Measurements from ENCODE around the gene ELL3. TPM values are rescaled to one million over a fixed set of nuclear protein-coding genes. Genes with fewer than 3 reads are reported as not detected.
"Not testable (repeated sequence)": the region's sequence is repeated elsewhere in the genome, so short reads cannot be mapped to it uniquely, and the experiment has no call there.

ELL3 gene
- total RNA-seq, 1 donor from 2014 or later = 2.0 TPM

- peak; percentile 98 for DNase-seq (ENCODE audit: low read depth, low spot score)
These were observed 15.4 kb upstream of the ELL3 start, which contains the start of gene SERF2 for GRCh38 chr15:43791993-43792760. TSS of gene SERF2 (plus strand) at chr15:43792320. CDS start at chr15:43792377, 57 bp downstream.

- no peak for DNase-seq (ENCODE audit: low read depth, low spot score)
These were observed 12.6 kb upstream of the ELL3 start for GRCh38 chr15:43789409-43789808.

GRCh38 chr15:43779016-43779415, 2.2 kb upstream of the ELL3 start:
- no peak for DNase-seq (ENCODE audit: low read depth, low spot score)

DNA sequence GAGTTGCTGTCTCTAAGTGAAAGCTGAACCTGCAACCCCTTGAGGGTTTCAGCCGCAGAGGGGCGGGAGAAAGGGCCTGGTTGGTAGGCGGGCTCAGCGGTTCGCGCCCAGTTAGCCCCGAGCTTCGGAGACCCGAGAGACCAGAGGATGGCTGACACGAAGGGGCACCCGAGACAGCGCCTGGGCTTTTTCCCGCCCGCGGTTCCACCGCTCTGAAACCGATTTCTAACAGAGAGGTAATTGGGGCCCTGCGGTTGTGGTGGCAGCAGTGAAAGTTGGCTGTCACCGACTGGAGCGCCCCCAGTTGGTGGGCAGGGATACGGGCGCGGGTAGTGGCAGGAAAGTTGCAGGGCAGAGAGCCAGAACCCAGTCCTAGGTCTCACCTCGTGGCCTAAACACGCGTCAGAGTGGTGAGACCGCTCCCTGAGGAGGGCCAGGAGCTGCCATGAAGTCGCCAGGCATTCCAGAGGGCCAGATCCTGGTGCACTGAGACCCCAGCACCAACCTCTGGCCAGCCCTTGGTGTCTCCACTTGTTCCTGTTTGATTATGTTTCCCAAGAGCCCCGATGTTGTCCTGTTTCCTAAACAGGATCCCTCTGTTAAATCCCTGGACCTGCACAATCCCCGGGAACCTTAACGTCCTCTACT, 625 bp upstream of the ELL3 start:
- DNase-seq (ENCODE audit: low read depth, low spot score) = no peak

DNA sequence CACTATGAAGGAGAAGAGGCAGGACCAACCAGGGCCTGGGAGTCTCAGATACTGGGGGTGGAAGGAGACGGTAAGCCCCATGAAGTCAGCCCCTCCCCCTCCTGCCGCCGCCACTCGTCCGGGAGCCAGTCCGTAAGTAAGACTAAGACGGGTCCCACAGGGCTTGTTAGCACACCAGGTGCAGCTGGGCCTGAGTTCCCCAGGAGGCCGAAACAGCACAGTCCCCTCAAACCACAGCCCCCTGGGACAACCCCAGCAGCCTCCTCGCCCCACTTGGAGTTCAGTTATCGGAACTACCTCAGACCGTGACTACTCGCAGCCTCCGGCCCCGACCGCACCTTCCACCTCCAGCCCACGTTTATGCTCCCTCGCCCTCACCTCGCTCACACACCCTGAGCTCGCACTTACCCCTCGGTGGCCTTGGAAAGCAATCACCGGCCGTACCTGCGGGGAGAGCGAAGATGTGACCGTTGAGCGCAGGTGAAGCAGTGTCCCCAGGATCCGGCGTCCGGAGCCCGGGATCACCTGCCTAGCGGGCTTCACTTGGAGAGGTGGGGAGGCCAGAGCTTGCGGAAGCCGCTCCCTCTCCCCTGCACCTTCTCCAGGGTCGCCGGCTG, 557 bp downstream of the ELL3 start:
- DNase-seq (ENCODE audit: low read depth, low spot score) = no peak

GRCh38 chr15:43775411-43775965, 1.3 kb downstream of the ELL3 start:
- DNase-seq (ENCODE audit: low read depth, low spot score) = no peak

GRCh38 chr15:43774062-43774461, 2.7 kb downstream of the ELL3 start:
- no peak for DNase-seq (ENCODE audit: low read depth, low spot score)

DNA sequence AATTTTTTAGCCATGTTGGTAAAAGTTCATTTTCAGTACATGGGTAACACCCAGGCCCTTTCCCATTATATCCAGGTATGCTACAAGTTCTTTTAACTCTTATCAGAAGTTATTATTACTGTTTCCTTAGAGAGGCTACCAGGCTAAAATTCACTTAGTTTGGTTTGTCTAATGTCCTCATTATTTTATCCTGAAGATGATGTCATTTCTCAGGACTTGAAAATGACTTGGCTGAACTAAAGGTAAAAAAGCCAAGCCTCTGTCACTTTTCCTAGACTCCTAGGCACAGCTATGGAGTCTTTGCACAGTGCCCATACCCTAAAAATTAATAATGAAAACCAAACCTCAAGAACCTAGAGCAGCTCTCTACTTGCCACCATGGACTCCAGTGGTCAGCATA, 4.1 kb downstream of the ELL3 start:
- no peak for DNase-seq (ENCODE audit: low read depth, low spot score)

DNA sequence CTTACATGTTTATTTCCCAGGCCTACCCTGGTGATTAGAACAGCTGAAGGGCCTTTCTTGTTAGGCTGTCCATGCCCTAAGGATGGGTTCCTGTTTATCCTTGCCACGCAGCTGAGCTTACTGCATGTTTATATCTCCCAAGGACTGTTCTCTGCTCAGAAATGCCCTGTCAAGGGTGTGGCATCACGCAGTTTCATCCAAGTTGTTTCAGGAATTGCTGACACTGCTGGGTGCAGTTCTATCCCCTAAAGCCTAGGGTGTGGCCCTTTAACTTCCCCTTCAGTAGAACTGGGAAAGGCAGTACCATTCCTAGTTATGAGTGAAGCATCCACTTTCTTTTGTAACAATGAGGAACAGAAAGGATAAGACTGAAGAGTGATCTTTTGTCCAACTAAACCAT, 5.0 kb downstream of the ELL3 start:
- no peak for DNase-seq (ENCODE audit: low read depth, low spot score)

DNA sequence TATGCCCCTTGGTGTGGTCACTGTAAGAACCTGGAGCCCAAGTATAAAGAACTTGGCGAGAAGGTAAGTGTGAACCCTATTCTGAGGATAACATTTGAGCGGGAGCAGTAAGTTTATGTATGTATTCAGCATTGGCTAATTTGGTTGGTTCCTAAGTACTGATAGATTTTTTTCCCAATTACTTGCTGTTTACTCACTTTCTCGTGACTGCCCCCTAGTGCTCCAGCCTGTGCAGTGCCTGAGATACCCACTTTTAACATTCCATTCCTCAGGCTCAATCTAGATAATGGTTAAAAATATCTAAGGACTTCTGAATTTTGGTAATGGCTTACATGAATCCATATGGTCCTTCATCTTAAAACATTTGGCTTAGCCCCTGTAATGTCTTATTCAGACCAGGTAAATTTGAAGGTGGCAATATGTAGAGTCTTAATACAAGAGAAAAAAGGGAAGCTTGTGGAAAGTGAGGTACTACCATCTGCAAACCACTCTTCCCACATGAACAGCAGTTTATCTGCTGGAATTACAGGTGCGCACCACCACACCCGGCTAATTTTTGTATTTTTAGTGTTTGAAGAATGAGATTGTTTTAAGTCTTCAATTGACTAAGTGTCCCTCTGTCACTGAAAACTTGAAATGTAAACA, 7.1 kb downstream of the ELL3 start:
- DNase-seq (ENCODE audit: low read depth, low spot score) = no peak

GRCh38 chr15:43763819-43764446, 12.8 kb downstream of the ELL3 start:
- DNase-seq (ENCODE audit: low read depth, low spot score) = no peak

- no peak for DNase-seq (ENCODE audit: low read depth, low spot score)
These were observed 13.9 kb downstream of the ELL3 start for GRCh38 chr15:43762824-43763223.

DNA sequence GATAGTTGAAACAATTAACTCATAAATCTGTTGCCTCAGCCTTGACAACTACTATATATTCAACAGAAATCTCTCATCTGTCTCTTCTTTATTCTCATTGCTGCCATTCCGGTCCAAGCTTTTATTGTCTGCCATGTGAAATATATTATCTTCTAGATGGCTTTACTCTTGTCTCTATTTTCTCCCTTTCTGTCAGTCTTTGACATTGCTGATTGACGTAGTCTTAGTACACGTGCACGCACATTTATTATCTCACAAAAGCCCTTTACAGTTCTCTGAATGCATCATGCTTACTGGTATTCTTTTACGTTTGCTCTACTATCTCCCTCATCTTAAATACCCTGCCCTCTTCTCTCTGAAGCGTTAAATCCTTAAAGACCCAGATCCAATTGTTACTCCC, 24.9 kb downstream of the ELL3 start:
- no peak for DNase-seq (ENCODE audit: low read depth, low spot score)

DNA sequence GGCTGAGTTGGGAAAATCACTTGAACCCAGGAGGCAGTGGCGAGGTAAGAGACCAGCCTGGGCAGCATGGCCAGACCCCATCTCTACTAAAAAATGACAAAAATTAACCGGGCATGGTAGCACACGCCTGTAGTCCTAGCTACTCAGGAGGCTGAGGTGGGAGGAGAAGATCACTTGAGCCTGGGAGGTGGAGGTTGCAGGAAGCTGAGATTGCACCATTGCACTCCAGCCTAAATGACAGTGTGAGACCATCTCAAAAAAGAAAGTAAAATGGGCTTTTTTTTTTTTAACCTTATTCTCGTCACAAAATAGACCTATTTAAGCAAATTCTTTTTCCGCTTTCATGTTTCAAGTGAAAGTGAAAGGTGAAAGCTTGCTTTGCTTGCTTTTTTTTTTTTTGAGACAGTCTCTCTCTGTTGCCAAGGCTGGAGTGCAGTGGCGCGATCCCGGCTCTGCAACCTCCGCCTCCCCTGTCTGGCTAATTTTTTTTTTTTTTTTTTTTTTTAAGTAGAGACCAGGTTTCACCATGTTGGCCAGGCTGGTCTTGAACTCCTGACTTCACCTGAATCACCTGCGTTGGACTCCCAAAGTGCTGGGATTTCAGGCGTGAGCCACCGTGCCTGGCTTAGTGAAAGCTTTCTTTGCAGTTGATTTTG, 26.9 kb downstream of the ELL3 start:
- DNase-seq (ENCODE audit: low read depth, low spot score) = no peak

DNA sequence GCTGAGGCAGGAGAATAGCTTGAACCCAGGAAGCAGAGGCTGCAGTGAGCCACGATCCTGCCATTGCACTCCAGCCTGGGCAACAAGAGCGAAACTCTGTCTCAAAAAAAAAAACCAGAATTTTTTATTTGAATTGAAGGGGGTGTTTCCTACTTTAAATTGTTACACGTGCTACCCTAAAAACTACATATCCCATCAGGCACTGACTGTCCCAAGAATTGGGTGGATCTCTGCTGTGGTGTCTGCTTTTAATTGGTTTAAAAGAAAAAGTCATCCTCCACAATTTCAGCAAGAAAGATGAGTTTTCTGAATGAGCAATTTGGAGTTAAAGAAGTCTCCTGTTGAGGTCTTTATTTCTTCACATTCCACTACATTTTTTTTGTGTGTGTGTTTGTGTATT, 28.4 kb downstream of the ELL3 start:
- no peak for DNase-seq (ENCODE audit: low read depth, low spot score)

- not testable (repeated sequence) for DNase-seq (ENCODE audit: low read depth, low spot score)
These were observed 29.9 kb downstream of the ELL3 start for GRCh38 chr15:43746903-43747309.

GRCh38 chr15:43746245-43746902, 30.4 kb downstream of the ELL3 start, which contains the start of gene PDIA3:
TSS of gene PDIA3 (plus strand) at chr15:43746438. CDS start at chr15:43746540, 102 bp downstream.
- DNase-seq (ENCODE audit: low read depth, low spot score) = peak; percentile 68

- no peak for DNase-seq (ENCODE audit: low read depth, low spot score)
These were observed 41.4 kb downstream of the ELL3 start for GRCh38 chr15:43735416-43735815.

DNA sequence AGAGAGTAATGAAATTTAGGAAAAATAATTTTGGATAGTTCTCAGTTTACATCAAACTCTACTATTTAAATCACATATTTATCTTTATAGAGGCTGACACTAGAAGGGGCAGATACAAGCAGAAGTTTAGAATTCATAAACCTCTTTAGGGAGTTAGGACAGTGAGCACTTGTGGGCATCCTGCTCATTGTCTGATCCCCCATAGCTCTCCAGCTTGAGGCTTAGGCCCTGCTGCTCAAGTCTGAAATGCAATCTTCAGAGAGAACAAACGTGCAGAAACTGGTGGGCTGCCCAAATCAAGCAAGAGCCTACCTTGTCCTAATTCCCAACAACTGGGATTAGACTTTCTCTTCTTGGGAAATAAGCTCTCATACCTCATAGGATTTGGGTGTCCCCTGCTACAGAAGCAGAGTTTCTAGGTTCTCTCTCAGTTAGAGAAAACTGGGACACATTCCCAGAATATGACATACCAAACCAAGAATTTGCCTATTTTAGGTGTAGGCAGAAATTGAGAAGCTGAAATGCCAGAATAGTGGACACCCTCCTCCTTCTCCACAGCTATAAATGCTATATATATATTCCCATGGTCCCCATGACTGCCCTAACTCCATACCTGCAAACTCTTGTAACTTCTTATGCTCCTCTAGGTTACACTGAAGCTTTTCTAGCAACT, 48.6 kb downstream of the ELL3 start:
- DNase-seq (ENCODE audit: low read depth, low spot score) = not testable (repeated sequence)
